PC-9 (cell line): Measurements from ENCODE around the gene KCNS1.

ENCODE experiments used
- EZH2 ChIP-seq: fragments of 200-600 bp; sonication (generic); IDR thresholded peaks from 2 replicates; pipeline ENCODE4 v1.8.0; 2017; ENCODE audit warnings: antibody characterized with exemption, low read depth
- TF ChIP-seq, protein P1 (sequence below): fragments of 200-600 bp; sonication (generic); conservative IDR thresholded peaks from 2 replicates; pipeline ENCODE4 v1.6.1; 2017; ENCODE audit warnings: mixed run types, antibody characterized with exemption, mild to moderate bottlenecking, moderate library complexity

DNA sequence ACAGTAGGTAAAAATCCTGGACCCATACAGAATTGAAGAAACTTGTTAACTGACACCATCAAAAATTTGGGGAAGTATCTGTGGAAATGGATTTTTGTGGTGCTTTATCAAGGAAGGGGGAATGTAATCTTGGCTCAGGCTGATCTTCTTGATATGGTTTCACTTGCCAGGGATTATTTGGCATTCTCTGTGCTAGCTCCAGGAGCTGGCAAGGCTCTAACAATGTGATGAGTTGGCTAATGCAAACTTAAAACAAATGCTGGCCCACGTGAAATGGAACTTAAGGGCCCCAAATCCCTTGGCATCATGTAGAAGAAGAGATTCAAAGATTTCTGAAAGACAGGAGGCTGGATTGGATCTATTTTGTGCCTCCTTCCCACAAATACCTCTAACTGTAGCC, 13.1 kb downstream of the KCNS1 start:
- TF ChIP-seq, protein P1, sequence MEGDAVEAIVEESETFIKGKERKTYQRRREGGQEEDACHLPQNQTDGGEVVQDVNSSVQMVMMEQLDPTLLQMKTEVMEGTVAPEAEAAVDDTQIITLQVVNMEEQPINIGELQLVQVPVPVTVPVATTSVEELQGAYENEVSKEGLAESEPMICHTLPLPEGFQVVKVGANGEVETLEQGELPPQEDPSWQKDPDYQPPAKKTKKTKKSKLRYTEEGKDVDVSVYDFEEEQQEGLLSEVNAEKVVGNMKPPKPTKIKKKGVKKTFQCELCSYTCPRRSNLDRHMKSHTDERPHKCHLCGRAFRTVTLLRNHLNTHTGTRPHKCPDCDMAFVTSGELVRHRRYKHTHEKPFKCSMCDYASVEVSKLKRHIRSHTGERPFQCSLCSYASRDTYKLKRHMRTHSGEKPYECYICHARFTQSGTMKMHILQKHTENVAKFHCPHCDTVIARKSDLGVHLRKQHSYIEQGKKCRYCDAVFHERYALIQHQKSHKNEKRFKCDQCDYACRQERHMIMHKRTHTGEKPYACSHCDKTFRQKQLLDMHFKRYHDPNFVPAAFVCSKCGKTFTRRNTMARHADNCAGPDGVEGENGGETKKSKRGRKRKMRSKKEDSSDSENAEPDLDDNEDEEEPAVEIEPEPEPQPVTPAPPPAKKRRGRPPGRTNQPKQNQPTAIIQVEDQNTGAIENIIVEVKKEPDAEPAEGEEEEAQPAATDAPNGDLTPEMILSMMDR = no peak
- TF ChIP-seq EZH2 = no peak
